H1 (cell line): ENCODE results near the gene MSH5. TPM values are rescaled to one million over a fixed set of nuclear protein-coding genes. Genes with fewer than 3 reads are reported as not detected.

Source experiments
- CHD1 ChIP-seq: IDR thresholded peaks from 2 replicates; pipeline ENCODE4 v1.6.1; 2012; ENCODE audit warnings: low read depth, low read length, improper control_type of control experiment
- EZH2 ChIP-seq: fragments of 200-600 bp; sonication (generic); IDR thresholded peaks from 2 replicates; pipeline ENCODE4 v1.7.1; 2012; ENCODE audit warnings: low read depth, mild to moderate bottlenecking, moderate library complexity, low read length, inconsistent platforms; ENCODE audit not compliant: severe bottlenecking
- HDAC6 ChIP-seq: IDR thresholded peaks from one replicate; pipeline ENCODE4 v1.7.1; 2012; ENCODE audit warnings: low read depth, mild to moderate bottlenecking, inconsistent platforms, low read length, moderate library complexity
- KDM4A ChIP-seq: IDR thresholded peaks from one replicate; pipeline ENCODE4 v1.7.1; 2012; ENCODE audit warnings: low read depth, mild to moderate bottlenecking, moderate library complexity, low read length, inconsistent platforms; ENCODE audit not compliant: severe bottlenecking
- KDM5A ChIP-seq: fragments of 200-600 bp; IDR thresholded peaks from 2 replicates; pipeline ENCODE4 v1.7.1; 2012; ENCODE audit warnings: mild to moderate bottlenecking, low read length, inconsistent platforms, mixed read lengths
- SAP30 ChIP-seq: fragments of 300-600 bp; sonication (generic); IDR thresholded peaks from 2 replicates; pipeline ENCODE4 v1.7.1; 2012; ENCODE audit warnings: low read length, moderate library complexity, mild to moderate bottlenecking, inconsistent platforms; ENCODE audit not compliant: insufficient read depth, insufficient replicate concordance
- SIN3A ChIP-seq, 2 experiments: IDR thresholded peaks in 1 of 2; conservative IDR thresholded peaks in 1 of 2; 2 replicates each; pipeline ENCODE4 v1.6.1; 2011 to 2012; ENCODE audit warnings: low read length in 2 of 2, improper control_type of control experiment in 1 of 2, low read depth in 1 of 2, mild to moderate bottlenecking in 1 of 2
- SIRT6 ChIP-seq: IDR thresholded peaks from one replicate; pipeline ENCODE4 v1.7.1; 2012; ENCODE audit warnings: low read length, inconsistent platforms
- SP1 ChIP-seq: IDR thresholded peaks from 2 replicates; pipeline ENCODE4 v1.6.1; 2011; ENCODE audit warnings: low read depth, low read length
- SRF ChIP-seq: IDR thresholded peaks from 2 replicates; pipeline ENCODE4 v1.6.1; 2011; ENCODE audit warnings: mild to moderate bottlenecking, low read depth, low read length, moderate library complexity
- TAF7 ChIP-seq: optimal IDR thresholded peaks from 2 replicates; pipeline ENCODE3; 2011; ENCODE audit warnings: low read depth, mild to moderate bottlenecking, inconsistent platforms, low read length, moderate library complexity, borderline replicate concordance
- TBP ChIP-seq: IDR thresholded peaks from 2 replicates; pipeline ENCODE4 v1.6.1; 2011; ENCODE audit warnings: low read depth, low read length, improper control_type of control experiment
- polyA plus RNA-seq, 7 experiments: library from polyadenylated mRNA; depleted of rRNA in 3 of 7; stranded (reverse) in 5 of 7; unstranded in 2 of 7; fragments of >200 nt in 5 of 7; fragments of 200-250 nt in 2 of 7; gene quantifications; 1 replicate in 5 of 7; 2 replicates in 1 of 7; 4 replicates in 1 of 7; pipeline versions ENCODE4 v1.2.1 to v1.2.3, GENCODE V29; 2011 to 2013; ENCODE audit warnings: missing spikeins in 2 of 7, mixed read lengths in 2 of 7
- total RNA-seq: library from RNA; stranded (reverse); fragmentation: NEBNext Ultra II Directional; extraction: Animal tissue kit (Norgen Biotek cat#: 25700); gene quantifications from 2 replicates; pipeline ENCODE4 v1.2.1, GENCODE V29; 2021

The MSH5 gene
- total and polyA plus RNA-seq, 2 of the 8 experiments (the other 6 are each of a cell fraction or from before 2014, with no cell fraction given), result 25.3 to 26.5 TPM

DNA sequence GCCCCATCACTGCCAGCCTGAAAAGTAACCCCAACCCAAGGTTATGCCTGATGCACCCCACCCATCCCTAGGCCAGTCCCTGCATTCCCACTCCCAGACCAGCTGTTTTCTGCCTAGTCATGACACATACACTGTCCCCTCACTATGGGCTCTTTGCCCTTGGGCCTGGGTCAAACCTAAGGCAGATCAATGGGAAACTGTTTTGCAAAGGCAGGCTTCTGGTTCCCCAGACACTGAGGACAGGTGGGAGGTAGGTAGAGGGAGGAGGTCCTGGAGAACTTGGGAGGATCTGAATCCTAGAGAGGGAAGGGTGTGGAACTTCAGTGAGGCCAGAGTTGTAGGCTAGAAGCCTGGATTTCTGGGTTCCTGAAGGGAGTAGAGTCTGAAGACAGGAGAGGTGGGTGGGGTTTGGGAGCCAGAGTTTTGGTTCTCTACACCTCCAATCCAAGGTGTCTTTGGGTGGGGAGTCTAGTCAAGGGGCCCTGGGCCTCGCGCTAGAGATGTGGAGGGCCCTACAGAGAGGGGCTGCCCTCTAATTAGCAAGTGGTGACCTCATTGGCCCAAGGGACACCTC lies 5.5 kb upstream of the MSH5 start (continued):
- no peak for TF ChIP-seq SAP30
- TF ChIP-seq CHD1, result no peak
- TF ChIP-seq TAF7, result no peak
- TF ChIP-seq EZH2, result no peak
- no peak for TF ChIP-seq HDAC6
- no peak for TF ChIP-seq SIRT6
- TF ChIP-seq SP1, result no peak
- no peak for TF ChIP-seq TBP
- TF ChIP-seq SIN3A (conservative IDR thresholded peaks at IDR 0.05 in 1 of 2, IDR thresholded peaks at IDR 0.05 in 1 of 2; ENCODE audit: low read depth in 1 of 2, low read length in 2 of 2), result no peak
- TF ChIP-seq KDM4A, result no peak
- no peak for TF ChIP-seq KDM5A
- TF ChIP-seq SRF, result no peak
